GM23248 (cell line): ENCODE measurements around the gene EPHA3.

ENCODE experiments used
- EZH2 ChIP-seq: fragments of 200-600 bp; sonication (generic); IDR thresholded peaks from 2 replicates; pipeline ENCODE4 v1.6.1; 2018; ENCODE audit warnings: antibody characterized with exemption, mild to moderate bottlenecking; ENCODE audit not compliant: insufficient read depth, poor library complexity, severe bottlenecking
- EZH2phosphoT487 ChIP-seq: fragments of 200-600 bp; sonication (generic); IDR thresholded peaks from 2 replicates; pipeline ENCODE4 v1.6.1; 2018; ENCODE audit warnings: antibody characterized with exemption, moderate library complexity, mild to moderate bottlenecking, low read depth; ENCODE audit not compliant: insufficient read depth

- TF ChIP-seq EZH2phosphoT487 (no peak), EZH2 (no peak)
These were observed 208.5 kb downstream of the EPHA3 start for GRCh38 chr3:89315750-89316470.
